Keratinocyte (primary cell): ENCODE results near the gene VRTN. TPM values are rescaled to one million over a fixed set of nuclear protein-coding genes. Genes with fewer than 3 reads are reported as not detected.

ENCODE experiments used
- DNase-seq: peaks from one replicate; pipeline ENCODE4 v3.0.0-alpha.2; 2011; ENCODE audit warnings: low read depth, missing footprints, low spot score
- FAIRE-seq: peaks from 2 replicates; lab custom pipeline; 2011; peaks lifted over from hg19 to GRCh38; lab: Jason Lieb, UNC
- H2AFZ ChIP-seq: 2 replicates; pipeline ENCODE4 v1.6.0; 2012; ENCODE audit warnings: low read length, control low read depth, inconsistent platforms; ENCODE audit not compliant: control insufficient read depth
- H3K27ac ChIP-seq: 2 replicates; pipeline ENCODE4 v1.5.1; 2011; ENCODE audit warnings: low read length; ENCODE audit not compliant: control insufficient read depth, insufficient read depth
- H3K27me3 ChIP-seq: 3 replicates; pipeline ENCODE4 v1.6.0; 2011; ENCODE audit warnings: low read length; ENCODE audit not compliant: control insufficient read depth, insufficient read depth; ENCODE audit errors: extremely low read depth
- H3K36me3 ChIP-seq, 2 experiments: 2 replicates in 1 of 2; 3 replicates in 1 of 2; pipeline ENCODE4 v1.5.1; 2011; ENCODE audit warnings: low read length in 2 of 2, mild to moderate bottlenecking in 1 of 2; ENCODE audit not compliant: control insufficient read depth in 2 of 2, insufficient read depth in 2 of 2; ENCODE audit errors: extremely low read depth in 1 of 2
- H3K4me1 ChIP-seq: 3 replicates; pipeline ENCODE4 v1.5.1; 2011; ENCODE audit warnings: low read length; ENCODE audit not compliant: control insufficient read depth, insufficient read depth; ENCODE audit errors: extremely low read depth
- H3K4me2 ChIP-seq: 3 replicates; pipeline ENCODE4 v1.6.0; 2011; ENCODE audit warnings: low read depth, low read length; ENCODE audit not compliant: control insufficient read depth, insufficient read depth; ENCODE audit errors: extremely low read depth
- H3K4me3 ChIP-seq, 3 experiments: fragments of 200-600 bp in 1 of 3; sonication (generic) in 1 of 3; 2 replicates in 2 of 3; 3 replicates in 1 of 3; pipeline ENCODE4 v1.5.1; 2011 to 2016; ENCODE audit warnings: low read length in 3 of 3, mild to moderate bottlenecking in 3 of 3, control low read depth in 2 of 3, inconsistent platforms in 1 of 3, low read depth in 1 of 3, mixed read lengths in 1 of 3, mixed run types in 1 of 3, moderate library complexity in 1 of 3; ENCODE audit not compliant: control insufficient read depth in 2 of 3, insufficient read depth in 2 of 3; ENCODE audit errors: extremely low read depth in 1 of 3
- H3K79me2 ChIP-seq: 2 replicates; pipeline ENCODE4 v1.6.0; 2012; ENCODE audit warnings: low read length; ENCODE audit not compliant: control insufficient read depth, insufficient read depth
- H3K9ac ChIP-seq: 3 replicates; pipeline ENCODE4 v1.6.0; 2011; ENCODE audit warnings: low read length; ENCODE audit not compliant: control insufficient read depth, insufficient read depth; ENCODE audit errors: extremely low read depth
- H3K9me1 ChIP-seq: 3 replicates; pipeline ENCODE4 v1.6.0; 2011; ENCODE audit warnings: low read length; ENCODE audit not compliant: control insufficient read depth, insufficient read depth; ENCODE audit errors: extremely low read depth
- H3K9me3 ChIP-seq: 2 replicates; pipeline ENCODE4 v1.5.1; 2012; ENCODE audit warnings: low read depth, low read length; ENCODE audit not compliant: control insufficient read depth
- H4K20me1 ChIP-seq: 3 replicates; pipeline ENCODE4 v1.6.0; 2011; ENCODE audit warnings: low read length; ENCODE audit not compliant: control insufficient read depth, insufficient read depth; ENCODE audit errors: extremely low read depth
- EZH2 ChIP-seq: IDR thresholded peaks from one replicate; pipeline ENCODE4 v1.6.1; 2012; ENCODE audit warnings: inconsistent platforms, mild to moderate bottlenecking, low read length, moderate library complexity
- dilution Hi-C: fragments of 300-500 bp; cut with MboI; formaldehyde crosslinking; loops from one replicate; pipeline ENCODE4 v1.7.0; 2020; ENCODE audit warnings: low sequenced_read_pairs; ENCODE audit not compliant: extremely low pct_ligation_motif_present
- polyA plus RNA-seq, 5 experiments: library from polyadenylated mRNA; depleted of rRNA in 3 of 5; stranded (reverse) in 3 of 5; stranded (forward) in 1 of 5; unstranded in 1 of 5; fragments of >200 nt; gene quantifications; 1 replicate in 1 of 5; 2 replicates in 3 of 5; 3 replicates in 1 of 5; pipeline versions ENCODE4 v1.2.1 to v1.2.3, GENCODE V29; 2011 to 2012; ENCODE audit warnings: missing spikeins in 2 of 5, low read depth in 1 of 5, low replicate concordance in 1 of 5
- TF ChIP-seq, protein P1 (sequence below), 3 experiments: IDR thresholded peaks in 1 of 3; conservative IDR thresholded peaks in 1 of 3; optimal IDR thresholded peaks in 1 of 3; 2 replicates in 2 of 3; 3 replicates in 1 of 3; pipeline versions ENCODE3 to v1.5.1; 2011; ENCODE audit warnings: low read length in 3 of 3, mild to moderate bottlenecking in 3 of 3, moderate library complexity in 2 of 3, control low read depth in 1 of 3, inconsistent platforms in 1 of 3; ENCODE audit not compliant: insufficient read depth in 2 of 3; ENCODE audit errors: extremely low read depth in 1 of 3

Gene VRTN
- polyA plus RNA-seq, 1 donor (not counting 4 experiments of a cell fraction or from before 2014, with no cell fraction given): not detected

DNA sequence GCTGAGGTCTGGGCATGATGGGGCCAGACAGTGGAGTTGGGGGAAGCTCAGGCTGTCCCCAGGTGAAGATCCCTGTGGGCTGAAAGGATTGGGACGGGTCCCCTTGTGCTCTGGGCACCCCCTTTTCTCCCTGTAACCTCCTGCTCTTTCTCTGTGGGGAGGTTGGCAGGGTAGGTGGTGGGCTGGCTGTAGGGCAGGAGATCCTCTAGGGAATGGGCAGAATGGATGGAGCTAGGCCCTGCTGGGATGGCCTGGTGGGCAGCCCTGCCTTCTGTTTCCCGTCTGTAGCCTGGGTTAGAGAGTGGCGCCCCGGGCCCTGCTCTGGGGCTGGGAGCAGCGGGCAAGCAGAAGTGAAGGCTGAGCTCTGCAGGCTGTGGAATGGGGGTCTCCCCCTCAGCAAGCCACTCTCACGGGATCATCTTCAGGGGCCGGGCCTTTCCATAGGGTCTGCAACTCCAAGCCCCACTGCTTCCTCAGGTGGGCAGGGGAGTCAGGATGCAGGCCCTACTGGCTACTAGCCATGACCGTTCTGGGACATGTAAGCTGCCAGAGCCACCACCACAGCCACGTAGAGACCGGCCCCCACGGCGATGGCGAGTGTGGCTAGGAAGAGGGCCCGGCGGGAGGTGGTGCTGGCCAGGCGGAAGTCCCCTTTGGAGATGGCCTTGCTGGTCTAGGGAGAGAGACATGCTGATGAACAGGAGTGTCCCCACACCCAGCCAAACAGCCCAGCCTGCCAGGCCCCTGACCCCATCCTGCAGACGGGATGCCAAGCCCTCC lies 58.9 kb downstream of the VRTN start:
- FAIRE-seq (no peak), DNase-seq (no peak)
- Histone ChIP-seq H3K79me2 (no peaks in the 10 kb centered on the region), H3K27me3 (peaks cover 6% of the 10 kb centered on the region), H3K4me3 (no peak overlapping the region), H3K9me3 (no peaks in the 10 kb centered on the region), H3K4me2 (no peak overlapping the region), H3K27ac (no peak overlapping the region), H3K4me1 (no peaks in the 10 kb centered on the region), H3K36me3 (no peaks in the 10 kb centered on the region), H3K9ac (no peak overlapping the region), H2AFZ (no peak overlapping the region), H3K9me1 (no peaks in the 10 kb centered on the region), H4K20me1 (no peaks in the 10 kb centered on the region)
- dilution Hi-C loops: no loop called here
- TF ChIP-seq, protein P1, sequence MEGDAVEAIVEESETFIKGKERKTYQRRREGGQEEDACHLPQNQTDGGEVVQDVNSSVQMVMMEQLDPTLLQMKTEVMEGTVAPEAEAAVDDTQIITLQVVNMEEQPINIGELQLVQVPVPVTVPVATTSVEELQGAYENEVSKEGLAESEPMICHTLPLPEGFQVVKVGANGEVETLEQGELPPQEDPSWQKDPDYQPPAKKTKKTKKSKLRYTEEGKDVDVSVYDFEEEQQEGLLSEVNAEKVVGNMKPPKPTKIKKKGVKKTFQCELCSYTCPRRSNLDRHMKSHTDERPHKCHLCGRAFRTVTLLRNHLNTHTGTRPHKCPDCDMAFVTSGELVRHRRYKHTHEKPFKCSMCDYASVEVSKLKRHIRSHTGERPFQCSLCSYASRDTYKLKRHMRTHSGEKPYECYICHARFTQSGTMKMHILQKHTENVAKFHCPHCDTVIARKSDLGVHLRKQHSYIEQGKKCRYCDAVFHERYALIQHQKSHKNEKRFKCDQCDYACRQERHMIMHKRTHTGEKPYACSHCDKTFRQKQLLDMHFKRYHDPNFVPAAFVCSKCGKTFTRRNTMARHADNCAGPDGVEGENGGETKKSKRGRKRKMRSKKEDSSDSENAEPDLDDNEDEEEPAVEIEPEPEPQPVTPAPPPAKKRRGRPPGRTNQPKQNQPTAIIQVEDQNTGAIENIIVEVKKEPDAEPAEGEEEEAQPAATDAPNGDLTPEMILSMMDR (optimal IDR thresholded peaks at IDR 0.05 in 1 of 3, IDR thresholded peaks at IDR 0.05 in 1 of 3, conservative IDR thresholded peaks at IDR 0.05 in 1 of 3; ENCODE audit: extremely low read depth in 1 of 3, insufficient read depth in 2 of 3, low read length in 3 of 3): no peak
- no peak for TF ChIP-seq EZH2

DNA sequence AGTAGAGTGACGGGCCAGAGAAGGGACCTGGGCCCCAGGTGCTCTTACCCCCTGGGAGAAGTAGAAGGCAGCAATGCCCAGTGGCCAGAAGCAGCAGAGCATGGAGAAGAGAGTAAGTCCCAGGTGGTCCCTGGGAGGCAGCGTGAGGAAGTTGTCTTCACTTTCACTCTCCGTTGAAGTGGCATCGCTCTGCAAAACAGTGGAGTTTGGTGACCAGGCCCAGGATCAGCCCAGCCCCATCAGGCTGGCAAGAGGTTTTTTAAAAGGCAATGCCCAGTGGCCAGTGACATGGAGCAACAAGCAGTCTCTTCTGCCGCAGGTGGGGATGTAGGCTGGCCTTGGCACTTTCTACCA lies 59.5 kb downstream of the VRTN start:
- FAIRE-seq (no peak), DNase-seq (no peak)
- Histone ChIP-seq H3K4me2 (no peak overlapping the region), H4K20me1 (no peaks in the 10 kb centered on the region), H3K27ac (no peak overlapping the region), H3K9ac (no peak overlapping the region), H3K4me3 (no peak overlapping the region), H3K36me3 (no peaks in the 10 kb centered on the region), H3K27me3 (peaks cover 6% of the 10 kb centered on the region), H3K9me1 (no peaks in the 10 kb centered on the region), H3K9me3 (no peaks in the 10 kb centered on the region), H2AFZ (no peak overlapping the region), H3K4me1 (no peaks in the 10 kb centered on the region), H3K79me2 (no peaks in the 10 kb centered on the region)
- dilution Hi-C loops: no loop called here
- TF ChIP-seq EZH2: no peak
